GM18907 (cell line): ENCODE results near the gene KRTAP7-1.

Source experiments
- ATAC-seq: cut with Tn5 transposase; IDR thresholded peaks from one replicate; pipeline ENCODE4 v1.9.1; 2021; ENCODE audit warnings: mild to moderate bottlenecking, moderate library complexity; ENCODE audit not compliant: unreplicated experiment

The KRTAP7-1 gene

GRCh38 chr21:30829659-30830058, at the start of gene KRTAP7-1:
KRTAP7-1 (minus strand) TSS chr21:30829759; CDS start chr21:30829698, 61 bp downstream.
- no peak for ATAC-seq

- ATAC-seq, result no peak
These were observed 45.0 kb upstream of the KRTAP7-1 start for GRCh38 chr21:30874526-30874925.

- no peak for ATAC-seq
These were observed 18.3 kb upstream of the KRTAP7-1 start for GRCh38 chr21:30847627-30848500.

- no peak for ATAC-seq
These were observed 13.4 kb upstream of the KRTAP7-1 start for GRCh38 chr21:30842990-30843389.

GRCh38 chr21:30839304-30839703, 9.7 kb upstream of the KRTAP7-1 start:
- ATAC-seq, result no peak

GRCh38 chr21:30838536-30838935, 9.0 kb upstream of the KRTAP7-1 start:
- no peak for ATAC-seq

GRCh38 chr21:30831194-30831765, 1.7 kb upstream of the KRTAP7-1 start:
- no peak for ATAC-seq

GRCh38 chr21:30818837-30819610, 10.5 kb downstream of the KRTAP7-1 start:
- no peak for ATAC-seq

- no peak for ATAC-seq
These were observed 16.4 kb downstream of the KRTAP7-1 start, which contains the start of gene KRTAP8-1 for GRCh38 chr21:30813174-30813573. KRTAP8-1 (minus strand) TSS chr21:30813274; CDS start chr21:30813220, 54 bp downstream.

- no peak for ATAC-seq
These were observed 29.0 kb downstream of the KRTAP7-1 start for GRCh38 chr21:30800605-30801004.

GRCh38 chr21:30793581-30794314, 35.8 kb downstream of the KRTAP7-1 start:
- ATAC-seq, result no peak

GRCh38 chr21:30779249-30779648, 50.3 kb downstream of the KRTAP7-1 start:
- ATAC-seq, result no peak
